Endothelial cell of umbilical vein (primary cell): ENCODE results near the gene UBB.

ENCODE experiments used
- CTCF ChIP-seq, 2 donors: IDR thresholded peaks; 1 replicate in 1 of 2; 2 replicates in 1 of 2; pipeline ENCODE4 v1.5.1; 2011; ENCODE audit warnings: low read length in 2 of 2, mild to moderate bottlenecking in 2 of 2, moderate library complexity in 2 of 2, control low read depth in 1 of 2, inconsistent platforms in 1 of 2, low read depth in 1 of 2; ENCODE audit not compliant: insufficient read depth in 1 of 2; ENCODE audit errors: extremely low read depth in 1 of 2
- EZH2 ChIP-seq: IDR thresholded peaks from 2 replicates; pipeline ENCODE4 v1.6.1; 2012; ENCODE audit warnings: borderline replicate concordance, low read depth, mild to moderate bottlenecking, moderate library complexity, low read length, inconsistent platforms; ENCODE audit not compliant: severe bottlenecking
- FOS ChIP-seq: IDR thresholded peaks from 2 replicates; pipeline ENCODE4 v1.6.1; 2011; ENCODE audit warnings: mild to moderate bottlenecking, low read length, moderate library complexity, borderline replicate concordance; ENCODE audit not compliant: insufficient read depth
- GATA2 ChIP-seq: IDR thresholded peaks from 2 replicates; pipeline ENCODE4 v1.7.0; 2011; ENCODE audit warnings: low read depth, mild to moderate bottlenecking, moderate library complexity, mixed read lengths, low read length; ENCODE audit not compliant: insufficient read length, insufficient read depth
- JUN ChIP-seq: IDR thresholded peaks from 2 replicates; pipeline ENCODE4 v1.6.1; 2011; ENCODE audit warnings: borderline replicate concordance, low read depth; ENCODE audit not compliant: insufficient read length, insufficient read depth
- MAX ChIP-seq: IDR thresholded peaks from 2 replicates; pipeline ENCODE4 v1.6.1; 2011; ENCODE audit not compliant: insufficient read depth, insufficient read length
- MYC ChIP-seq: IDR thresholded peaks from one replicate; pipeline ENCODE4 v1.6.1; 2011; ENCODE audit warnings: mild to moderate bottlenecking, low read depth, low read length
- POLR2A ChIP-seq: IDR thresholded peaks from 2 replicates; pipeline ENCODE4 v1.6.1; 2012; ENCODE audit warnings: low read depth, mild to moderate bottlenecking, control low read depth, low read length
- POLR2AphosphoS5 ChIP-seq: IDR thresholded peaks from 2 replicates; pipeline ENCODE4 v1.6.1; 2012; ENCODE audit warnings: low read depth, mild to moderate bottlenecking, control low read depth, low read length, moderate library complexity; ENCODE audit not compliant: insufficient read depth

GRCh38 chr17:16384557-16384956, 3.7 kb downstream of the UBB start:
- no peak for TF ChIP-seq JUN
- TF ChIP-seq POLR2AphosphoS5, result no peak
- TF ChIP-seq EZH2, result no peak
- TF ChIP-seq CTCF (IDR thresholded peaks at IDR 0.05; ENCODE audit: extremely low read depth in 1 of 2, insufficient read depth in 1 of 2, low read depth in 1 of 2, low read length in 2 of 2), result no peak
- no peak for TF ChIP-seq MAX
- TF ChIP-seq MYC, result no peak
- no peak for TF ChIP-seq POLR2A
- no peak for TF ChIP-seq GATA2
- no peak for TF ChIP-seq FOS
